ENCODE results near the gene FCGR3A.
"Not testable (repeated sequence)": the region's sequence is repeated elsewhere in the genome, so short reads cannot be mapped to it uniquely, and the experiment has no call there.

Gene FCGR3A

DNA sequence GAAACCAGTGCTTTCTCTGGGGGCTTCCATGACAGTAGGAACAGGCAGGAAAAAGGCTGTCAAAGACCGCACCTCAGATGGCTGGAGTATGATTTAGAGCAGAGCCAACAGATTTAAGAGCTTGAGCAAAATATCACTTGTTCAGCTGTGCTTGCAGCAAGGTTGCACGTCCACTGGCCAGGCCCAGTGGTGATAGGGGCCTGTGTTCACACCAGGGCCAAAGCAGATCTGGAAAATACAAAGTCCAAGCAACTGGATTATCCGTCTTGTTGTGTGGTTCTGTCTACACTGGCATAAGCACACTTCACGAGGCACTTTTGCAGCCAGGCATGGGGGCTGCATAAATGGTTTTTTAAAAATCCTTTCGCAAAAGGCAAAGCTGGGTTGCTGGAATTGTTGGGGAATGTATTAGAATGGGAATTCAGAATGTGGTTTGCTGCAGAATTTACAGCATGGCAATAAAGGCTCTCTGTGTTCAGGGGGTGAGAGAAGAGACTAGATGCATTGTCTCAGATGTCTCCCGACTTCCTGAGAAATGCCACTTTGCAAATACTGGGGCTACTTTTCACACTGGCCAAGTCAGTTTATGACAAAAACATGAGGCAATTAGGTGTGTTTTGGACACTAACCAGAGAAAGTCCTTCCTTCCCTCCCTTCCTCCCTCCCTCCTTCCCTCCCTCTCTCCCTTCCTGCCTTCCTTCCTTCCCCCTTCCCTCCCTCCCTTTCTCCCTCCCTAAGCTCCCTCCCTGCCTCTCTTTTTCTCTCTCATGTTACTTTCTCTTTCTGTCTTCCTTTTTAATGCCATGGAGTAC, 36.8 kb downstream of the FCGR3A start:
- WGBS, 2 experiments: 89 to 93% methylated on average over 5 of the region's 6 CpGs
- not testable (repeated sequence) for H3K27me3 ChIP-seq (ENCODE audit: control insufficient read depth, insufficient read depth, low read length, poor library complexity, severe bottlenecking); H3K4me3 ChIP-seq (ENCODE audit: insufficient read depth, low read depth, low read length); H3K4me1 ChIP-seq (ENCODE audit: control insufficient read depth, insufficient read depth, low read length); H3K27ac ChIP-seq (ENCODE audit: insufficient read depth, low read depth, low read length, poor library complexity, severe bottlenecking); H3K36me3 ChIP-seq (ENCODE audit: control insufficient read depth, insufficient read depth, low read length); H3K9me3 ChIP-seq (ENCODE audit: control insufficient read depth, low read length)

- H3K9me3 ChIP-seq (ENCODE audit: control insufficient read depth, low read length): no peaks in the 10 kb centered on the region
- H3K27ac ChIP-seq (ENCODE audit: insufficient read depth, low read depth, low read length, poor library complexity, severe bottlenecking): no peak overlapping the region
- 86 to 89% methylated on average over 7 of the region's 7 CpGs for WGBS, 2 experiments
- H3K36me3 ChIP-seq (ENCODE audit: control insufficient read depth, insufficient read depth, low read length): no peaks in the 10 kb centered on the region
- H3K4me3 ChIP-seq (ENCODE audit: insufficient read depth, low read depth, low read length): no peak overlapping the region
- H3K4me1 ChIP-seq (ENCODE audit: control insufficient read depth, insufficient read depth, low read length): no peaks in the 10 kb centered on the region
- H3K27me3 ChIP-seq (ENCODE audit: control insufficient read depth, insufficient read depth, low read length, poor library complexity, severe bottlenecking): no peaks in the 10 kb centered on the region
Measured at GRCh38 chr1:161511756-161512060, 37.9 kb downstream of the FCGR3A start.

DNA sequence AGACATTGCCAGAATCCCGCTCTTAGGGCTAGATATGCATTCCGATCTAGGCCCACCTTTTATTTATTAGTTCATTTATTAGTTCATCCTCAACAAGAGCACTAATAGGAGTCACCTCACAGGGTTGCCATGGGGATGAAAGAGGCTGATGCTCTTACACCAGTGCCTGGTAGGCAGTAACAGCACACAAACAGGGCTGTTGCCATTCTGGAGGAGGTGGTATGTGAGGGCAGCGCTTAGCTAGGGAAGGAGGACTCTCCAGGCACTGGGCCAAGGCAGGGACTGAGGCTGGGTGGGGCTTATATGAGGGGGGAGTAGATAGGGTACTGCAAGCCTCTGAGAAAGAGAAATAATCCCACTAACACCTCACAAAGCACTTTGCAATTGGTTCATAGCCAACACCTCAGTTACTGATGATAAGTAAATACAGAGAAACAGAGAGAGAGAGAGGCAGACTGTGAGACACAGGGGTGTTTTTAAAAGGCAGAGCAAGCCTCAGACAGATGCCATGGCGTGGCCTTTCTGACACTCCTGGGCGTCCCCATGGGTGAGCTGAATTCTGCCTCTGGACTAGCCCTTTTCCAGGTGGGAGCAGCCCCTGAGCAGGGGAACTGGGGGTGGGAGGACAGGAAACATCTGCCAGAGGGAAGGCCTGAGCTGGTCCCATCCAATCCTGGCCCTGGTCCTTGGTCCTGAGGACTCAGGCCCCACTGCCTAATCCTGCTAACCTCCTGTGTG, 38.4 kb downstream of the FCGR3A start:
- H3K9me3 ChIP-seq (ENCODE audit: control insufficient read depth, low read length): no peaks in the 10 kb centered on the region
- peaks cover under 1% of the 10 kb centered on the region for H3K27me3 ChIP-seq (ENCODE audit: control insufficient read depth, insufficient read depth, low read length, poor library complexity, severe bottlenecking)
- no peaks in the 10 kb centered on the region for H3K36me3 ChIP-seq (ENCODE audit: control insufficient read depth, insufficient read depth, low read length)
- no peak overlapping the region for H3K4me3 ChIP-seq (ENCODE audit: insufficient read depth, low read depth, low read length)
- WGBS, 2 experiments: 89 to 92% methylated on average over 5 of the region's 5 CpGs
- H3K4me1 ChIP-seq (ENCODE audit: control insufficient read depth, insufficient read depth, low read length): no peaks in the 10 kb centered on the region
- no peak overlapping the region for H3K27ac ChIP-seq (ENCODE audit: insufficient read depth, low read depth, low read length, poor library complexity, severe bottlenecking)

DNA sequence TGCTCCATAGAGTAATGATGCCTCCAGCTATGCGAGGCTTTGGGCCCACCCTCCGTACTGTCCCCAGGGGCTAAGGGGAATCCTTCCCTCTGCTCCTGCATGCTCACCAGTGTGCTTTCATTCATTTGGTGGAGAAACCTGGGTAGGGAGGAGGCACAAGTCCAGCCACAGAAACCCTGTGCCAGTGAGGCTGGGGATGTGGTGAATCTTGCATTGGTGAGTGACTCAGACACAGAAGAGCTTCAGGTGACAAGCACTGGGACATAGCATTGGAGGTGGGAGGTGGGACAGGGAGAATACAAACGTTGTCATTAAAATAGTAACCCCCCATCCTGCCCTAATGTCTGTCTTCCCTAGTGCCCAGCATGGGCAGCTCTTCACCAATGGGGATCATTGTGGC, 39.1 kb downstream of the FCGR3A start:
- H3K4me1 ChIP-seq (ENCODE audit: control insufficient read depth, insufficient read depth, low read length): no peaks in the 10 kb centered on the region
- no peaks in the 10 kb centered on the region for H3K9me3 ChIP-seq (ENCODE audit: control insufficient read depth, low read length)
- H3K36me3 ChIP-seq (ENCODE audit: control insufficient read depth, insufficient read depth, low read length): no peaks in the 10 kb centered on the region
- H3K27ac ChIP-seq (ENCODE audit: insufficient read depth, low read depth, low read length, poor library complexity, severe bottlenecking): no peak overlapping the region
- WGBS, 2 experiments: 90 to 92% methylated on average over 3 of the region's 3 CpGs
- peaks cover 8% of the 10 kb centered on the region for H3K27me3 ChIP-seq (ENCODE audit: control insufficient read depth, insufficient read depth, low read length, poor library complexity, severe bottlenecking)
- H3K4me3 ChIP-seq (ENCODE audit: insufficient read depth, low read depth, low read length): no peak overlapping the region

GRCh38 chr1:161506336-161507223, 43.0 kb downstream of the FCGR3A start:
- H3K4me1 ChIP-seq (ENCODE audit: control insufficient read depth, insufficient read depth, low read length): no peaks in the 10 kb centered on the region
- no peak overlapping the region for H3K4me3 ChIP-seq (ENCODE audit: insufficient read depth, low read depth, low read length)
- H3K9me3 ChIP-seq (ENCODE audit: control insufficient read depth, low read length): no peaks in the 10 kb centered on the region
- no peaks in the 10 kb centered on the region for H3K36me3 ChIP-seq (ENCODE audit: control insufficient read depth, insufficient read depth, low read length)
- 64 to 69% methylated on average over 6 to 11 of the region's 15 CpGs for WGBS, 2 experiments
- H3K27ac ChIP-seq (ENCODE audit: insufficient read depth, low read depth, low read length, poor library complexity, severe bottlenecking): no peak overlapping the region
- peaks cover 10% of the 10 kb centered on the region for H3K27me3 ChIP-seq (ENCODE audit: control insufficient read depth, insufficient read depth, low read length, poor library complexity, severe bottlenecking)

DNA sequence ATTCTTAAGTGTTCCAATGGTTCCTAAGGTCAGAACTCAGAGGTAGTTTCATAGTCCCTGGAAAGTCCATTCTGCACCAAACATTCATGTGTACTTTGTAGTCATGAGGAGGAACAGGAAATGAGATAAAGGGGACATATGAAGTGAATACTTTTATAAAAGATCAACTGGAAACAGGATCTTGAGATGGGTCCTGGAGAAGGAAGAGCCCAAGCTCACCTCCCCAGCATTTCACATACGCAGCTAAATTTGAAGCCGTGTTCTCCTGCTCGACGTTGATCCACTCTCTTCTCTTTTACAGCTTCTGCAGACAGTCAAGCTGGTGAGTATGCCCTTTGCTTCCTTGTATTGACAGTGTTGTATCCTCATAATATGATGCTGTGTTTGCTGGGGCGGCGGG, 43.9 kb downstream of the FCGR3A start:
- Histone ChIP-seq H3K27ac (ENCODE audit: insufficient read depth, low read depth, low read length, poor library complexity, severe bottlenecking) (no peak overlapping the region), H3K36me3 (ENCODE audit: control insufficient read depth, insufficient read depth, low read length) (no peaks in the 10 kb centered on the region), H3K9me3 (ENCODE audit: control insufficient read depth, low read length) (no peaks in the 10 kb centered on the region), H3K4me3 (ENCODE audit: insufficient read depth, low read depth, low read length) (no peak overlapping the region), H3K4me1 (ENCODE audit: control insufficient read depth, insufficient read depth, low read length) (no peaks in the 10 kb centered on the region), H3K27me3 (ENCODE audit: control insufficient read depth, insufficient read depth, low read length, poor library complexity, severe bottlenecking) (peaks cover 14% of the 10 kb centered on the region)
- WGBS, 2 experiments: 86 to 93% methylated on average over 6 of the region's 6 CpGs

DNA sequence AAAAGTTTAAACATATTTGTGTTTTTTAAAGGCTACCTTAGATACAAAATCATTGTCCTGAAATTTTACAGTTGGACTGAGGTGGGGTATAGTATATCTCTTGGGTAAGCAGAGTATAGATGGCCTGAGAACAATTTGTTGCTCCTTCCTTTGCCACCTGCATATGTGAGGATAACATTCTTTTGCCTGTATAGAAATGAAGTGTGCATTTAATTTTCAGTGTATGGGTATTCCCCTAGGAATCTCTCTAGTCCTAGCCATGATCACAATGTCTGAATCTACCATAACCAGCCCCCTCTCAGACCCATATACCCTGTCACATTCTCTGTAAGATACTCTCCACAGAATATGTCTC, 46.2 kb downstream of the FCGR3A start:
- Histone ChIP-seq H3K27me3 (ENCODE audit: control insufficient read depth, insufficient read depth, low read length, poor library complexity, severe bottlenecking) (peaks cover 19% of the 10 kb centered on the region), H3K27ac (ENCODE audit: insufficient read depth, low read depth, low read length, poor library complexity, severe bottlenecking) (no peak overlapping the region), H3K4me3 (ENCODE audit: insufficient read depth, low read depth, low read length) (no peak overlapping the region), H3K36me3 (ENCODE audit: control insufficient read depth, insufficient read depth, low read length) (no peaks in the 10 kb centered on the region), H3K4me1 (ENCODE audit: control insufficient read depth, insufficient read depth, low read length) (no peaks in the 10 kb centered on the region), H3K9me3 (ENCODE audit: control insufficient read depth, low read length) (no peaks in the 10 kb centered on the region)

- Histone ChIP-seq H3K27me3 (ENCODE audit: control insufficient read depth, insufficient read depth, low read length, poor library complexity, severe bottlenecking) (peaks cover 19% of the 10 kb centered on the region), H3K36me3 (ENCODE audit: control insufficient read depth, insufficient read depth, low read length) (no peaks in the 10 kb centered on the region), H3K9me3 (ENCODE audit: control insufficient read depth, low read length) (no peaks in the 10 kb centered on the region), H3K4me3 (ENCODE audit: insufficient read depth, low read depth, low read length) (no peak overlapping the region), H3K27ac (ENCODE audit: insufficient read depth, low read depth, low read length, poor library complexity, severe bottlenecking) (no peak overlapping the region), H3K4me1 (ENCODE audit: control insufficient read depth, insufficient read depth, low read length) (no peaks in the 10 kb centered on the region)
- WGBS, 2 experiments: 29 to 71% methylated on average over 1 of the region's 1 CpG
Measured at GRCh38 chr1:161502641-161503393, 46.8 kb downstream of the FCGR3A start.

DNA sequence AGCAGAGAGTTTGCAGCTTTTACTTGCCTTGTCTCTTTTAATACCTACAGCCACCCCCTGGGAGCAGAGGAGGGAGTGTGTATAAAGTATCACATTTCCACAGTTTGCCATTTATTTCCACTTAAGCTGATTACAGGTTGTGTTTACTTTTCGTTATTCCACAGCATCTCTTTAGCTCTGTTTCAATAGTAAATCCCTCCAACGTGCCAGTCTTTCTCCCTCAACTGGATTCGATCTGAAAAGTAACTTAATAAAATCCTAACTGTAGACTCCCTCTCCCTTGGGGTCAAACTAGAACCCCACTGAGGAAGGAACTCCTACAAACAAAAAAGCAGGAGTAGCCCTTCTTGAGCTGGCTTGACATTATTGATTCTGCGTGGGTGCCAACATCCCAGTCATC, 47.4 kb downstream of the FCGR3A start:
- H3K4me1 ChIP-seq (ENCODE audit: control insufficient read depth, insufficient read depth, low read length): no peaks in the 10 kb centered on the region
- H3K9me3 ChIP-seq (ENCODE audit: control insufficient read depth, low read length): no peaks in the 10 kb centered on the region
- H3K27ac ChIP-seq (ENCODE audit: insufficient read depth, low read depth, low read length, poor library complexity, severe bottlenecking): no peak overlapping the region
- H3K27me3 ChIP-seq (ENCODE audit: control insufficient read depth, insufficient read depth, low read length, poor library complexity, severe bottlenecking): peaks cover 19% of the 10 kb centered on the region
- WGBS, 2 experiments: 70 to 79% methylated on average over 4 of the region's 4 CpGs
- H3K36me3 ChIP-seq (ENCODE audit: control insufficient read depth, insufficient read depth, low read length): no peaks in the 10 kb centered on the region
- no peak overlapping the region for H3K4me3 ChIP-seq (ENCODE audit: insufficient read depth, low read depth, low read length)
